HG02840 (cell line): ENCODE measurements around the gene RPL38.

Experiments
- ATAC-seq: cut with Tn5 transposase; IDR thresholded peaks from one replicate; pipeline ENCODE4 v1.9.1; 2021; ENCODE audit warnings: mild to moderate bottlenecking, moderate library complexity, moderate number of reproducible peaks; ENCODE audit not compliant: unreplicated experiment, low FRiP score

Gene RPL38

DNA sequence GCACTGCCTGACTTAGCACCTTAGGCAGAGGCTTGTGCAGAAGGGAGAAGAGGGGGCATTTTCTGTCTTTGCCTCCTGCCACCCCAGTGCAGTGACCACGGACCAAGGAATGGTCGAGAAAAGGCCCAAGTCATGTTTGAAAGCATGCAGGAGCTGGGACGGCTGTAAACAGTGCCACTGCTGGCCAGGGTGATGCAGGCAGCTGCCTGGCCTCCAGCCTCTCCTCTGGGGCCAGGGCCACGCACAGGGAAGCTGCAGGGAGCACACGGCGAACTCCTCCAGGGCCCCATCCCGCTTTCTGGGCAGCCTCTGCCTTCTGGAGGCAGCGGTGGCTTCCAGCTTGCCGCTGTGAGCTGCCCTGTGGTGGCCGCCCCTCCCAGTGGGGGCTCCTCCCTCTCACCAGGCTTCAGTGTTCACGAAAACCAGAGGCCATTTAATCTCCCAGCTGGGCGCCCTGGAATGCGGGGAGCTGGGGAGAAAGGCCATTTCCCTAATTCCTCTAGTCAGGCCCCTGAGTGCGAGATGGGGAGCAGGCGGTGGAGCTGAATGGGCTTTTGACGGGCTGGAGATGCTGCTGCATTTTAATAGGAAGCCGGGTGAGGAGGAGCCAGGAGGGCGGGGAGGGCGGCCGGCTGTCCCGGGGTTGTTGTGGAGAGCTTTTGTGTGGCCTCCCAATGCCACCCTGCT, 41.8 kb downstream of the RPL38 start:
- ATAC-seq: no peak

DNA sequence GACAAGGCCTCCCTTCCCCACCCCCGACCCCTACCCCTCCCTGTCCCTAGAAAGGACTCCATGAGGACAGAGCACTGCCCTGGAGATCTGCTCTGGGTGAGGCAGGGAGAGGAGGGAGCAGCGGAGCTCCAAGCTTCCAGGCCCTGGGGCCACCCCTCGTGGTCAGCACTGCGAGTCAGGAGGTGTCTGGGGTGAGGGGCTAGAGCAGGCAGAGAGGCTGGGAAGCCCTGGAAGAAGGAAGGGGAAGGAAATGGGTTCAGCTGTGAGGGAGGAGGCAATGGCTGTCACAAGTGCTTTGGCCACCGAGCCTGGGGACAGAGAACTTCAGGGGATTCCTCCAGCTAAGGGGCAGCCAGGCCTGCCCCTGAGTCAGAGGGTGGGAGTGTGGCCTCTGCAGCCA, 42.4 kb downstream of the RPL38 start:
- no peak for ATAC-seq

DNA sequence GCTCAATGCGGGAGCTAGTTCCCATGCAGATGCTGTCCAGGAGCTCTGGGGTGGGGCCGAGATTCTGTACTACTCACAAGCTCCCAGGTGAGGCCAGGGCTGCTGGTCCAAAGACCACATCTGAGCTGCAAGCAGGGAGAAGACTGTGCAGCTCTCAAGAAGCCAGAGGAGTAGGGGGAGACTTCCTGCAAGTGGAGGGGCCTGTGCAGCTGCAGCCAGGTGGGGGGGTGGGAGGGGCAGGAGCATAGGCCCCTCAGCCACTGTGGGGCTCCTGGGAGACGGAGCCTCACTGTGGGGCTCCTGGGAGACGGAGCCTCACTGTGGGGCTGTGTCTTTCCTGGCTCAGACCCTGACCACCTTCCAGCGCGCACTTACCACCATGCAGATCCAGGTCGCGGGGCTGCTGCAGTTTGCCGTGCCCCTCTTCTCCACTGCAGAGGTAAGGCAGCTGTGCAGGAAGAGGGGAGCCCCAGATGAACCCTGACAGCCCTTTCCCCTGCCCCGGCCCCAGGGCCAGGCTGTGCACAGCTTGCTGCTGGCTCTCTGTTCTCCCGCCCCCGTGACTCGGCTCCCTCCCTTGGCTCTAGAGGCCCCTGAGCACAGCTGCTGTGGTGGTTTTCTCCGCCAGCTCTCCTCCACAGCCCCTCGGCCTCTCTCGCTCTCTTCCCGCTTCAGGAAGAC, 46.3 kb downstream of the RPL38 start:
- no peak for ATAC-seq

DNA sequence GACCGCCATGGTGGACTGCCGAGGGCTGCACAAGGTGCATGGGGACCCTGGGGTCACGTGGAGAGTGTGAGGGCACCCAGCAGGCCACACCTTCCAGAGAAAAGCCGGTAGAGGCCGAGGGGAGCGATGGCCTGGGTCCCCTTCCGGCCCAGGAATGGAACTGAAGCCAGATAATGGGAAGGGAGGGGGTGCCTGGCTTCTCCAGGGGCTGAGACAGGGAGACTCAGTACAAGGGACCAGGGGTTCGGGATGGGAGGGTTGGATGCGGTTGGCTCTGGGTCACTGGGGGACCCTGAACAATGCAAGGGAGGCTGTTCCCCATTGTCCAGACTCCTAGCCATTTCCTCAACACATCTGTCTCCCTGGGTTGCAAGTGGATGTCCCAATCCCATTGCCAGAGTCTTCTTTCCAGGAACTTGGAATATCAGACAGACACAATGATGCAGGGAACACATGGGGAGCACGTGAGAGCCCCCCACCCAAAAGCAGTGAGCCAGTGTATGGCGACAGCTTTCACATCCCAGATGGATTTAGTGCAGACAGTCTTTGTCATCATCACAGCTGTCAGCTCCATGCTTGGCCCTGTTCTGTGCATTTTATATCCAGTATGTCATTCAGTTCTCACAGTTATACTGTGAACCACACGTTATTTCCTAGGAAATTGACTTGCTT, 47.0 kb downstream of the RPL38 start:
- no peak for ATAC-seq

DNA sequence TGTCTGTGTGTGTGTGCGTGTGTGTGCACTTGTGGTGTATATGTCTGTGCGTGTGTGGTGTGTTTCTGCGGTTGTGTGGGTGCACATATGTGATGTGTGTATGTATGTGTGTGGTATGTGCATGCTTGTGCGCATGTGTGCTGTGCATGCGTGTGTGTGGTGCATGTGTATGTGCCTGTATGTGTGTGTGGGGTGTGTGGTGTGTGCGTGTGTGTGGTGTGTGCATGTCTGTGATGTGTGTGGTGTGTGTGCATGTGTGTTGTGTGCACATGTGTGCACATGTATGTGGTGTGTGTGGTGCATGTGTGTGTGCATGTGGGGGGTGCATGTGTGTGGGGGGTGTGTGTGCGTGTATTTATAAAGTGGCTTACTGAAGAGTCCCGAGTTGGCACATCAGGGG, 47.6 kb downstream of the RPL38 start:
- ATAC-seq: no peak

DNA sequence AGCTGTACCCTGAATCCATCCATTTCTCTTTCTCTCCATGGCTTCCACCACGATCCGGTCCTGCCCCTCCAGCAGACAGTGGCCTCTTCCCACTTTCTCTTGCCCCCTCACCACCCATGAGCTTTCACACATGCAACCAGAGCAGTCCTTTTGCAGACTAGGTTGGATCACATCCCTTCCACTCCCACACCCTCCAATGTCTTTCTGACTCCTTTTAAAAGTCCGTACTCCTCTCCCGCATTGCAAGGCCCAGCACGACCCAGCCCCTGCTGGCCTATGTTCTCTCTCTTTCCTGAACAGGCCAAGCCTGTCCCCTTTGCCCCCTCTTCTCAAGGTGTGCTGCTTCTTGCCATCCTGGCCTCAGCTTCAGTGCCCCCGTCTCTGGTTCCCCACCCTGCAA, 48.1 kb downstream of the RPL38 start:
- ATAC-seq: no peak

DNA sequence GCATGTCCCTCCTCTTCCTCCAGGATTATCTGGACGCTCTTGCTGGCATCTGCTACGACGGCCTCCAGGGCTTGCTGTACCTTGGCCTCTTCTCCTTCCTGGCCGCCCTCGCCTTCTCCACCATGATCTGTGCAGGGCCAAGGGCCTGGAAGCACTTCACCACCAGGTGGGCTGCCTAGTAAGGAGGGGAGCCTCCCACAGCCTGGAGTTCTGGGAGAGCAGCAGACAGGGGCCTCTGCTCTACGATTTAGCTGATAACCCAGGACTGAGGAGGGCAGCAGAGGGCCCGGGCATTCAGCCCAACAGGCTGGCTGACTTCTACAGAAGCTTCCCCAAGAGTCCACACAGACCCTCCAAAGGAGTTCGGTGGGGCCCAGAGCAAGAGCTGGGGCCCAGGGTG, 48.7 kb downstream of the RPL38 start:
- no peak for ATAC-seq

DNA sequence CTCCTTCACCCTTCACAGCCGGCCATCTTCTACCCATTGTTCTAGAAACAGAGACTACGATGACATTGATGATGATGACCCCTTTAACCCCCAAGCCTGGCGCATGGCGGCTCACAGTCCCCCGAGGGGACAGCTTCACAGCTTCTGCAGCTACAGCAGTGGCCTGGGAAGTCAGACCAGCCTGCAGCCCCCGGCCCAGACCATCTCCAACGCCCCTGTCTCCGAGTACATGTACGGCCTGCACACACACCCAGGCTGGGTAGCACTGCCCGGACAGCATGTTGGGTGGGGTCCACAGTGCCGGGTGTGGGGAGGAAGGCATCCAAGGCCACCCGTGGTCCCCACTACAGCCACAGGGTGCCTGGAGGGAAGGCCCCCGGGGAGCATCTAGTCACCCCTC, 49.6 kb downstream of the RPL38 start:
- no peak for ATAC-seq

DNA sequence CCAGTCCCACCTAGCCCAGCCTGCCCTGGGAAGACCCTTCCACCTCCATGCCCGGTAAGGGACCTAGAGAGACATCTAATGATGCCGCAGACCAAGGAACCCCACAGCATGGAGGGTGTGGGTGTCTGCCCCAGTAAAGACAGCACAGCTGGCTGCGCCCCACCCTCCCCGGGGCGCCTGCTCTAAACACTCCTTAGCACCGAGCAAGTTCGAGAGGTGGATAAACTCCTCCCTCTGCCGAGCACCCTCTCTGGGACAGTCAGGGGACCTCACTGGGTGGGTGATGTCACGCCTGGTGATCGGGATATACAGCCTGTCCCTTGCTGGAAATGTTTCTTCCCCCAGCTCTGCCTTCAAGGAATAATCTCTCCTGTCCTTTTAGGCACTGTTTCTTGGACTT, 53.8 kb downstream of the RPL38 start:
- ATAC-seq: no peak

DNA sequence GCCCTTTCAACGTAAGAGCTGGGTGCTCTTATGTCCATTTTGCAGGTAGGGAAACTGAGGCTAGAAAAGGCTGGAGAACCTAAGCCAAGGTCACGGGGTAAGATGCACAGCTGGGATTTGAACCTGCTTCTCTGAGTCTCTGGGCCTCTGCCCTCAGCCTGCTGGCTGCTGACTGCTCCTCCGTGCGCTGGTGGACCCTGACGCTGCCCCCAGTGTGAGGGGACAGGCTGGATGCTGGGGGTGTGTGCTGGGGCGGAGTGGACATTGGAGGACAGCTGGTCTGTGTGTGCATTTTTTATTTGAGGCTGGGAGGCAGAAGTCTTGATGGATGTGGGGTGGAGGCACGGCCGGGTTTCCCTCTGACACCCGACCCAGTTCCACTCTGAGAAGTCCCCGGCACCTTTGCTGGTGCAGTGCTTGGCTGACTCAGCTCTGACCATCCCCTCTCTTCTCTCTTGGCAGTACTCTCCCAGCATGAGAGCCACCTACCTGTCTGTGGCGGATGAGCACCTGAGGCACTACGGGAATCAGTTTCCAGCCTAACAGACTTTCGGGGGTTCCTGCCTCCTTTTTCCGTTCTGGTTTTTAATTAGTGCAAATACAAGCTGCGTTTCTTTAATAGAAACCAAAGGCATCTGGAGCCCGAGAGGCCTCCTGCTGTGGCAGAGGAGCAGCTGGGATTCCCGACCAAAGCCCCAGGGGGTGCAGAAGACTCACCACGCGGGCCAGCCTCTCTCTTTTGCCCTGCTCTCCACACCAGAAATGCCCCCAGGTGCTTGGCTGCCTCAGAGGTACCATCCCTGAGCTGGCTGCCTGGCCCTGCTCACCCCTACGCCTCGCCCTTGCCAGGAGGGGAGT, 56.4 kb downstream of the RPL38 start:
- no peak for ATAC-seq
